ENCODE results near the gene CRTC1.
"Not testable (repeated sequence)": the region's sequence is repeated elsewhere in the genome, so short reads cannot be mapped to it uniquely, and the experiment has no call there.

Gene CRTC1

GRCh38 chr19:18733196-18733647, 49.7 kb downstream of the CRTC1 start:
- peak; percentile 70 for DNase-seq

GRCh38 chr19:18733762-18734332, 50.4 kb downstream of the CRTC1 start:
- DNase-seq: not testable (repeated sequence)

GRCh38 chr19:18735324-18735723, 51.8 kb downstream of the CRTC1 start:
- no peak for DNase-seq

GRCh38 chr19:18735752-18736151, 52.3 kb downstream of the CRTC1 start:
- no peak for DNase-seq

GRCh38 chr19:18736415-18737336, 53.2 kb downstream of the CRTC1 start:
- no peak for DNase-seq

DNA sequence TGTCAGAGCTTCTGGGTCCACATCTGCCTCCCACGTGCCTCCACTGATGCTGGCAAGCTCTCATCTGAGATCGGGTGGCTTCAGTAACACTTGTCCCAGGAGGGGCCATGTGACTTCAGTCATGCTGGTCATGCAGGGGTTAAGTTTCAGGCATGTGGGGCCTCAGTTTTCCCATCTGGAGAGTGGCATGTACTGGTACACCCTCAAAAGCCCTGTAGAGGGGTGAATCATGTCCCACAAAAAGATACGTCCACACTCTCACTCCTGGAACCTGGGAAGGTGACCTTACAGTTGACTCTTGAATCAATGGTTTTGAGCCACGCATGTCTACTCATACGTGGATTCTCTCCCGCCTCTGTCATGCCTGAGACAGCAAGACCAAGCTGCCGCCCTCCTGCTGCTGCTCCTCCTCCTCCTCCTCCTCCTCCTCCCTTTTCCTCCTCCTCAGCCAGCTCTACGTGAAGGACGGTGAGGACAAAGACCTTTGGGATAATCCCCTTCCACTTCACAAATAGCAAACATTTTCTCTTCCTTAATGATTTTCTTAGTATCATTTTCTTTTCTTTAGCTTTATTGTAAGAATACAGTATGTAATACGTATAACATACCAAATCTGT, 54.0 kb downstream of the CRTC1 start:
- no peak for DNase-seq

DNA sequence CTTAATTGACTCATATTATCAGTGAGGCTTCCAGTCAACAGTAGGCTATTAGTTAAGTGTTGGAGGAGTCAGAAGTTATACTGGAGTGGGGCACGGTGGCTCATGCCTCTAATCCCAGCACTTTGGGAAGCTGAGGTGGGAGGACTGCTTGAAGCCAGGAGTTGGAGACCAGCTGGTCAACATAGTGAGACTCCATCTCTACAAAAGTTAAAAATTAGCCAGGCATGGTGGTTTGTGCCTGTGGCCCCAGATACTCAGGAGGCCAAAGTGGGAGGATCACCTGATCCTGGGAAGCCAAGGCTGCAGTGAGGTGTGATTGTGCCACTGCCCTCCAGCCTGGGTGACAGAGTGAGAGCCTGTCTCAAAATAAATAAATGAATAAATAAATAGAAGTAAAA, 54.5 kb downstream of the CRTC1 start:
- DNase-seq: no peak

DNA sequence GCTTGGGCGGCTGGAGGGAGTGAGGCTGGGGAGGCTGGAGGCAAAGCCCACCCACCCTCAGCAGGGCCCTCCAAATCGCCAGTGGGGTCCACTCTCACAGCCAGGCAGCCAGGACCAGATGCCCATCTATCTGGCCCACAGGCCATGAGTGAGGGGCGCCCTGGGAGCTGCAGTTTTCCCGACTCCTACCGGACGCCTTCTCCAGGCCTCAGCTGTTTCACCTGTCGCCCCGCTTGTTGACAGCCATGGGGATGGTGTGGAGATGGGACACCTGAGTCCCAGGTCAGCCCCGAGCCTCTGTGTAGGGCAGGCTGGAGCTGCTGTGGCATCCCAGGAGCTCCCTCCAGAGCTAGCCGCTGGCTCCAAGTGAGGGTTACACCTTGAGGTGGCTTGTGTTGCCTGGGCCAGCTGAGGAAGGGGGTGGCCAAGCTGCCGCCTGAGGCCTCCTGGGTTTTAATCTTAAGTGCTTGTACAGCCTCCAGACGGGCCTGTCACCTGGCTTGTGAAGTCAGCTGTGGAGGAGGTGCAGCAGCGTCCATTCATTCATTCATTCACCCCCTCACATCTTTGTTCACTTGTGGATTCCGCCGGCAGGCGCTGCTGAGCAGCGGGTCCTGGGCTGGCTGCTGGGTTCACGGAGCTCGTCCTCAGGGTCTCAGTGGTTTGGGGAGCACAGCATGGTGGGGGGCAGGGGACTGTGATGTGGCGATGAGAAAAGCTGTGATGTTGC, 55.6 kb downstream of the CRTC1 start:
- DNase-seq: no peak

DNA sequence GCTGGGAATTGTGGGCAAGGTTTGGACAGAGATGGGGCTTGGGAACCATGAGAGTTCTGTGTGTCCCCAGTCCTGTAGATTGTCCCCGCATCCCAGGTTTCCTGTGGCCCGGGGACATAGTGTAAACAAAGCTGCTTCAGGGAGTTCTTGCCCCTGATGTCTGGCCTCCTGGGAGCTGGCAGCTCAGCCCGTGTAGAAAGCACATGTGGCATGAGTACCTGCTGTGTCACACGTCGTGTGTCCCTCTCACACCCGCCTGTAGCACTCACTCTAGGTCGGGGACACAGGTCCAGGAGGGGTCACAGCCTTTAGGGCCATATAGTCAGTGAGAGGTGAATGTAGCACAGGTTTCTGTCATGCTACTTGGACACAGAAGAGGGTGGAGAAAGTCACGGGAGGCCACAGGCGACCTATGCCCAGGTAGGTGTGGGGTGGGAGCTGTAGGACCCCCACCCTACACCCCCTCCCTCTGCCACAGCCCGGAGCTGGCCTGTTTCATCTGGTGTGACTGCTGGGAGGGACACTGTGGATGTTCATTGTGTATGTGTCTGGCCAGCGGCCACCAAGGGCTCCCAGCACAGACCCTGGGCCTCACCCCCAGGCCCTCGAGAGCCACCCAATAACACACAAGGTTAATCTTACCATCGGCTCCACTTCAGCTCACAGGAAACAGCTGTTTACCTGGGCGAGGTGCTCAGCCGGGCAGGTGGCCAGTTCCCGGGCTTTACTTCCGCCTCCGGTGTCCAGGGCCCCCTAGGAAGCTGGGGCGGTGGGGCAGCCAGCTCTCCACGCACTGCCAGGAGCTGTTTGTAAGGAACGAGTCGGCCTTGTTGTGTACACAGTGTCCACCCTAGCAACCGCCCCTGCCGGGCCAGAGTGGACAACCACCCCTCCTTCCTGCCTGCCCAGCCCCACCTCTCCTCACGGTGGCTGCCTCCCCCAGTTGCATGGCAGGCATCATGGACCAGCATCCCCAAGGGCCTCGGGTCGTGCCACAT, 57.9 kb downstream of the CRTC1 start:
- DNase-seq: peak; percentile 77

DNA sequence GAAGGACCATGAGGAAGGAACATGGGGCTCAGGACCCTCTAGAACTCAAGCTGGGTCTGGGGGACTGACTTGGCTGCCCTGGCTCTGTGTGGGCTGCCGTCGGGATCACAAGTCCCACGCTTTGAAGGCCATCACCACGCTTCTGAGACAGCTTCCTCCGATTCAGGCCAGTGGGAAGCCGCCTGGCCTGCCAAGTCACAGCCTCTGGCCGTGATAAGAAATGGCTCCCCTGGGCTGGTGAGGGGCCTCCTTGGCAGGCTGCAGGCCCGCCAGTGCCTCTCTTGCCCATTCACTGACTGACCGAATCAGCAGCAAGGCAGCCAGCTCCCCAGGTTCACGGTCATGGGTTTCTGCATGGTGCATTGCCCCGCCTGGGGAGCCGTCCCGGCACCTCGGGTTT, 58.8 kb downstream of the CRTC1 start:
- no peak for DNase-seq

GRCh38 chr19:18742838-18743783, 59.6 kb downstream of the CRTC1 start:
- peak; percentile 80 for DNase-seq

GRCh38 chr19:18743784-18744418, 60.4 kb downstream of the CRTC1 start:
- no peak for DNase-seq

GRCh38 chr19:18745012-18745735, 61.7 kb downstream of the CRTC1 start:
- DNase-seq: no peak

- no peak for DNase-seq
Observed at GRCh38 chr19:18745931-18746330, 62.5 kb downstream of the CRTC1 start.

DNA sequence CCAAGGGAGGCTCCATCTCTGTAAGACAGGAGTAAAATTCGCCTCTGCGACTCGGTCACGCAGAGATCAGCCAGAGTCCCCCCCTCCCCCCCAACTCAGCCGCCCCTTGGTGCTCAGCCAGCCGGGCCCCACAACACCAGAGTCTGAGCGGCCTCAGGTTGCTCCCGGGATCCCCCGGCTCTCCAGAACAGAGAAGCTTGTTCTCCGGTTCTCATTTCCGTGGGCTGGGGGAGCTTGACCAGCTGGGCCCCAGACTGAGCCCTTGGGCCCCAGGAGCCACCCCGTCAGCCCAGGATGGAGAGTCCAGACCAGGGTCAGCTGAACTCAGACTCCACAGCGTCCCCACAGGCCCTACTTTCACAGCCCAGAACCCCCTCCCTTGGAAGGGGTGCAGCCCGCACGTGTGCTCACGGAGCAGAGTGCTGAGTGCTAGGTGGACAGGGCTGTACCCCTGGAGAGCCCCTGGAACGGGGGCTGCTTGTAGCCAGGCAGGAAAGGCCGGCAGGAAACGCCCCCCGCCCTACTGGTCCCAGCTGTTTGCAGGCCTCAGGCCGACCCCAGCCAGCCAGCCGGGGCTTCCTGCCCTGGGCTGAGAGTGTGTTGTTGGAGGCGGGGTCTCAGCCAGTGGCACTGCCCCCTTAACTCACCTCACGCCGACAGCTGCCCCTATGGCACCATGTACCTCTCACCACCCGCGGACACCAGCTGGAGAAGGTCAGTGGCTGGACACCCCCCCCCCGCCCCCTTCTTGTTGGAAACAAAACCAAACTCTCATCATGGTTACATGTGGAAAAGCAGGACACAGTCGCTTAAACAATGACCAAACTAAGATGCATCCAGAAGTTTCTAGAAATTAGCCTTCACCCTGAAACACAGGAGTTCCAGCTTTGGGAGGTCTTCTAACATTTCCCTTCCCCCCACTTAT, 63.2 kb downstream of the CRTC1 start:
- peak; percentile 87 for DNase-seq

GRCh38 chr19:18749362-18750231, 66.1 kb downstream of the CRTC1 start:
- DNase-seq: no peak

- no peak for DNase-seq
Observed at GRCh38 chr19:18750295-18750970, 67.0 kb downstream of the CRTC1 start.
